Epidermal melanocyte (primary cell): ENCODE results near the gene POU2AF1.
"Not testable (repeated sequence)": the region's sequence is repeated elsewhere in the genome, so short reads cannot be mapped to it uniquely, and the experiment has no call there.

Source experiments
- DNase-seq: peaks from one replicate; pipeline ENCODE4 v3.0.0; 2011; ENCODE audit warnings: low spot score; ENCODE audit not compliant: insufficient read length

The POU2AF1 gene

DNA sequence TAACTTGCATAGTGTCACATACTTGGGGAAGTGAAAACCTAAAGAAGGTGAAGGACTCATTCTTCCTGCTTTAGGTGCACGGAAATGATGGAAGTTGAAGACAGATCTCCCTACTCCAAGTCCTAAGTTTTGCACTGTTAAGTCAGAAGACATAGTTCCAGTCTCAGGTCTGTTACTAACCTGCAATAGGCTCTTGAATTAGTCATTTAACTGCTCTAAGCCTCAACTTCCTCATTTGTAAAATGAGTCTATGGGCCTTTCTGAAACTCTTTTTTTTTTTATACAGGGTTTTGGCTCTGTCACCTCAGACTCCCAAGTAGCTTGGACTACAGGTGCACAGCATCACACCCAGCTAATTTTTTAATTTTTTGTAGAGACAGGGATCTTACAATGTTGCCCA is 30.8 kb upstream of the POU2AF1 start:
- no peak for DNase-seq

DNA sequence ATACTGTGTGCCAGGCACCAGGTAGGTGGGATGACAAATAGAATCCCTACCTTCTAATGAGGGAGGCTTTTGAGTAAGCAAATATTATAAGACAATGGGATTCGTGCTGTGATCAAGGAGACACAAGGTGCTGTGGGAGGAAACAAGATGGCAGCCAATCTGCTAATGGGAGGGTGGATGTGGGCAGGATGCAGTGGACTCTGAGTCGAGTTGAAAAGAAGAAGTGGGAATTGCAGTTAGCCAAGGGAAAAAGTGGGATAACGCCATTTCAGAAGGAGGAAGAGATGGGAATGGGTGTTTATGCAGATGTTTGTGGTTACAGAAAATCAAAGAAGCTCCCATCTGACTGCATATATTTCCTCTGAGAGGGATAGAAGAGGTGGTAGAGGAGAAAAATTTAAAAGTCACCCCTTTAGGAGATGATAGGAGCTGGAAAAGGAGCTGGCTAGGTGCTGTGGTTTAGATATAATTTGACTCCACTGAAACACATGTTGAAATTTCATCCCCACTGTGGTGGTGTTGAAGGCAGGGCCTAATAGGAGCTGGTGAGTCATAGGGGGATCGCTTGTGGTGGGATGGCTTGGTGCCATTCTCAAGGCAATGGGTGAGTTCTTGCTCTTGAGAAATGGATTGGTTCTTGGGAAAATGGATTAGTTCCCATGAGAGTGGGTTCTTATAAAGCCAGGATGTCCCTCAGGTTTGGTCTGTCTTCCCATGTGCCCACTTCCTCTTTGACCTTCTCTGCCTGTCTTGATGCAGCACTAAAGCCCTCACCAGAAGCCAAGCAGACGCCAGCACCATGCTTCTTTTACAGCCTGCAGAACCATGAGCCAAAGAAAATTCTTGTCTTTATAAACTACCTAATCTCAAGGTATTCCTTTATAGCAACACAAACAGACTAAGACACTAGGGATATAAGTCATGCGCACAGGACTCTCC is 30.0 kb upstream of the POU2AF1 start:
- DNase-seq: no peak

DNA sequence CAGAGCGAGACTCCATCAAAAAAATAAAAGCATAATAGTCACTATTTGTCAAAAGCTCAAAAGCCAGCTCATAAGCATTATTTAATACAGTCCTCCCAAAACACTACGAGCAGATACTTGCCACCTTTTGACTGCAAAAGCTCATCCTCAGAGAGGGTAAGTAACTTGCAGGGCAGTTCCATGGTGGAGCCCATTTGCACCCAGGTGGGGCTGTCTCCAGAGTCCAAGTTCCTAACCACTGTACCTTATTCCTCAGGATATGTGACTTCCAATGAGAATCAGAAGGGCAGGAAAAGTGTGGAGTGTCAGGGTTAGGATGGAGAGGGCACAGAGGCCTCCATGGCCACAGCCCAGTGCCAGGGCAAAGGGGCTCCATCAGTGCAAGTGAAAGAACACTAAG is 28.6 kb upstream of the POU2AF1 start:
- DNase-seq: no peak

DNA sequence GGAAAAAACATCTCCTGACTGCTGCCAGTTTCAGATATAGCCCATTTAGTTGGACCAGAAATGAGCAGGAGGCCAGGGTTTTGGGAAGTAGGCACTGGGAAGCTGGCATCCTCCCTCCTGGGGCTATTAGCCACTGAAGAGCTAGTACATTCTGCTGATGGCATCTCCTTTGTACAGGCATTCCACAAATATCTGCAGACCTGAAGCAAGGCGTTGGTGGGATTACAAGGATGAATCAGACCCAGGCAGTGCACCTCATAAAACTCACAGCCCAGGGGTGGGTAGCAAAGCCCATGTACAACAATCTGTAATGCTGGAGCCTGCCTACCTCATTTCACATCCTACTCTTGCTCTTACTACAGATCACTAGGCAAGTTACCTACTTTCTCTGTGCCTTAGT is 27.5 kb upstream of the POU2AF1 start:
- no peak for DNase-seq

DNA sequence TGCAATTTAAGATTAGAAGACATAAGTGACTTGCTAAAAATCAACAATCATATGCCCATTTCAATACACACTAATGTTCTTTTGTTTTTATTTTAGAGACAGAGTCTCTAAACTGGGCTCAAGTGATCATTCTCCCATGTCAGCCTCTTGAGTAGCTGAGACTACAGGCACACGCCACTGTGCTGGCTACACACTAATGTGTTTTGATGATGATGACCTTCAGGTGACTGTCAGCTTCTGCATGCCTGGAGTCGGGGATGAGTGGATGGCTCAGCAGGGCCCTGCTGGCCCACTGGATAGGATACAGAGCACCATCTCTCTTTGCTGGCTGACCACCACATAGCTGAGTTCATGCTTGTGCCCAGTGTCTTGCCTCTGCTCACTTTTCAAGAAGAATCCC is 27.0 kb upstream of the POU2AF1 start:
- DNase-seq: no peak

DNA sequence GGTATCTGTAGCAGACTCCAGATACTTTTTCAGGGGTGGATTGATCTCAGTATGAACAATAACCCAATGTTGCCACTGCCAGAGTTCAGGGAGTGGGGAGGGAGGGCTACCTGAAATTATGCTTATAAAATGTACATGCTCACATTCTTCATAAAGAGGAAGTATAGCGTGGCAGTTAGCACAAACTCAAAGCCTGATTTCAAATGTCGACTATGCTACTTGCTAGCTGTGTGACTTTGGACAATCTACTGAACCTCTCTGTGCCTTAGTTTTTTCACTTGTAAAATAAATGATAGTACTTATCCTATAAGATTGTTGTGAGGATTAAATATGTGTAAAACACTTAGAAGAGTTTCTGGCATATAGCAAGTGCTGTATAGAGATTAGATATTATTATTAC is 26.5 kb upstream of the POU2AF1 start:
- DNase-seq: no peak

DNA sequence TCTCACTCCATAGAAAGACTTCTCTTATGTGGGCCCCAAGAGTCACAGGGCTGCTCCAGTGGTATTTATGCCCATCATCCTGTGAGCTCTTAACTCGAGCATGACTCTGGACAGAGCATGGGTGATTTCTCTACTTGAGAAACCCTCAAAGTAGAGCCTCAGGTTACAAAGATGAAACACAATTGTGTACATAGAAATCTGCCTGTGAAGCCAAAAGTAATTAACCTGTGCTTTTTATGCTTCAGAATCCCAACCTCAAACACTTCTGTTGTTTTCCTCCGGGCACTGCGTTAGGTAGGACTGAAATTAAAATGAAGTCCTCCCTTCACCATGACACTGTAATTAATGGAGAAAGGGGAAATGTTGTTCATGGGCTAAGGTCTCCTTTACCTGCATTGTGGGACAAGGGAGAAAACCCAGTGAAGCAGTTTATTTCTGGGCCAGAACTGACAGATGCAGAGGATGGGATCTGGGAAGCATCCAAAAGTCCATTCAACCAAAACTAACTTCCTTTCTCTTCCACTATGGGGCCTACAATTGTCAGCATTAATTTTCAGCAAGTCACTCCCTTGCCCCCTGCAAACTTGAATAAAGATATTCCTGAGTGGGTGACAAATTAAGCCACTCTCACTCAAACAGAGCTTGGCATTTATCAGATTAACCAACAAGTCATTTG is 24.1 kb upstream of the POU2AF1 start:
- DNase-seq: no peak

DNA sequence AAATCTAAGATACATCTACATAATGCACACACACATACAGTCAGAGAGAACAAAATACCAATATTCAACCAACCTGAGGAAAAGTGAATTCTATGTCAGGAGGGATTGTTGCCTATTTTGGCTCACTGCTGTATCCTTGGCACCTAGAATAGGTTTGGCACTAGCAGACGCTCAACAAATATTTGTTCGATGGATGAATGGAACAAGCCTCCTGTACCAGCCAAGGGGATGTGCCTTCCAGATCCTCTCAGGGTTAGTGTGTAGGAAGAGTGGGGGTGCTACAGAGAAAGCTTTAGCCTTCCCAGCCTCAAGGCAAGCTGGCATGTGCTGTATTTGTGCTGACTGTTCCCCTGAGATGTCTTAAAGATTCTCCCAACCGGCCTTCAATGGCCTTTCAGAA is 23.3 kb upstream of the POU2AF1 start:
- no peak for DNase-seq

DNA sequence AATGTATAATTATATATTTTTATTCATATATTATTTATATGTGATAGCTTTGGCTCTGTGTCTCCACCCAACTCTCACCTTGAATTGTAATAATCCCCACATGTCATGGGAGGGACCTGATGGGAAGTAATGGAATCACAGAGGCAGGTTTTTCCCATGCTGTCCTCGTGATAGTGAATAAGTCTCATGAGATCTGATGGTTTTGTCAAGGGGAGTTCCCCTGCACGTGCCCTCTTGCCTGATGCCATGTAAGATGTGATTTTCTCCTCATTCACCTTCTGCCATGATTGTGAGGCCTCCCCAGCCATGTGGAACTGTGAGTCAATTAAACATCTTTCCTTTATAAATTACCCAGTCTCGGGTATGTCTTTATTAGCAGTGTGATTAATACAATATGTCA is 22.9 kb upstream of the POU2AF1 start:
- DNase-seq: not testable (repeated sequence)

DNA sequence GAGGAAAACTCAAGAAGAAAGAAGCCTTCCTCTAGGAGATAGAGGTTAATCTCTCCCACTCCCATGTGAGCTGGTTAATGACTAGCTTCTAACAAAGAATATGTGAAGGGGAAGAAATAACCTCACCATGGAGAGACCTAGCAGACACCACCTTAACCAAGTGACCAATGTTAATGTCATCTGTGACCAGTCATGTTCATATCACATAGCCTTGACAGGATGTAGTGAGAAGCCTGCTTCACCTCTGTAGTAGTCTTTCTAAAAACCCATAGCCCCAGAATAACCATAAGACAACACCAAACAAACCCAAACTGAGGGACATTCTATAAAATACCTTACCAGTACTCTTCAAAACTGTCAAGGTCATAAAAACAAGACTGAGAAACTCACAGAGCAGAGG is 21.5 kb upstream of the POU2AF1 start:
- no peak for DNase-seq

DNA sequence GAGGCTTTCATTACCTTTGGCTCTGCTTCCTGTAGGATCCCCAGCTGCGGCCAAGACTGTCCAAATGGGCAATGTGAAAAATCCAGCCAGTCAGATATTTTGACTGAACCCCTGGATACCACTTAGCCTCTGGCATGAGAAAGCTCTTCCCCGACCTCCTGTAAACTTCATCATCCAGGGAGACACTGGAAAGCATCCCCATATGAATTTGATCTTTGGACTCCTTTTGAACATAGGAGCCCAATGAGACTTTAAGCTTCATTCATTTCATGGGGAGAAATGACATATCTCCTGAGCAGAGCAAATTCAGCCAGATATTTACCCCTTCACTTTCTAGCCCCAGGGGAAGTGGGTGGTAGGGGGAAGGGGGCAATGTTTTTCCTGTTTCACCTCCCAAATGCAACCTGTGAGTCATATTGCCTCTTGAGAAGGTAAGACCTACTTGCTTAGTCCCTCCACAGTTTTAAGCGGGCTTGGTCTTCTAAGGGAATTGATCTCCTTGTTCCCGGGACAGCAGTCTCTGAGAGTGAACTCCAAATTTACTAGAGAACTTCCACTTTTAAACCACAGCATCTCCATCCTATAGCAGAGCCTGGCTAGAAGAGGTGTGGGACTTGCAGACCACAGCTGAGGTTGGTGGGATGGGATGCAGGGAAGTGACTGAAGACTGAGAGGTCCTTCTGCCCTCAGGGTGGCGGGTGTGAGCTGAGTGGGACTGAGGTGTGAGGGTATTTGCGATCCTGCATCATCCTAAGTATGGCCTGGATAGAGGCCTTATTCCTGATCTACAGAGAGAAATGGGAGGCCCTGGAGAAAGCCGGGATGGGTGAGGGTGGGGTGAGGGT is 20.3 kb upstream of the POU2AF1 start:
- DNase-seq: no peak

DNA sequence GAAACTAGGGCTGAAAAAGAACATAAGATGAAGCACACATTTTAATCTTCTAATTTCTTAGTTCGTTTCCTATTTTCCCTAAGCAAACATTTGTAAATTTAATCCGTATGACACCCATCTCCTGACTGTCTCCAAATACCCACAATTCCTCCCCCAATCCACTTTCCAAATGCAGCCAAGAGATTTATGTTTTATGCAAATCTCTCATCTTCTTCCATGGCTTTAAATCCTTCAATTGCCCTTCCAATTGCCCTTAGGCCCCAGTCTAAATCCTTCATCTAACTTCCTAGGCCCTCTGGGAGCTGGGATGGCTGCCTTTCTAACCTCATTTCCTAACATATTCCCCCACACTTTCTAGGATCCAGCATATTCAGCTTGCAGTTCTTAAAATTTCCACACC is 18.0 kb upstream of the POU2AF1 start:
- no peak for DNase-seq

DNA sequence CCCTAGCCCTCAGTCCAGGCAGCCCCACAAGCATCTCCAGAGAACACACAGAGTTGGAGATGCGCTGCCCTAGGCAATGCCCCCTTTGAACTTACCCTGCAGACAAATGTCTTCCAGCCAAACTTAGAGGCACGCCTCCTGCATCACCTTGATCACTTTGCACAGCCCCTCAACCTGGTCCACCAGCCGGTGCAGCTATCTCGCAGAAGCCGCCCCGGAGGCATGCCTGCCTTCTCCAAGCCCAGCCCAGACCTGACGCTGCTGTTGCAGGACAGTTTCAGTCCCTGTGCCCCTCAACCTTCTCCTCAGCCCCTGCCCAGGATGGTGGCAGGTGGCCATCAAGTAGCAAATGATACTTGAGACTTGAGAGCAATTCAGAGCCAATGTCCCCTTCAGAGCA is 16.7 kb upstream of the POU2AF1 start:
- no peak for DNase-seq

DNA sequence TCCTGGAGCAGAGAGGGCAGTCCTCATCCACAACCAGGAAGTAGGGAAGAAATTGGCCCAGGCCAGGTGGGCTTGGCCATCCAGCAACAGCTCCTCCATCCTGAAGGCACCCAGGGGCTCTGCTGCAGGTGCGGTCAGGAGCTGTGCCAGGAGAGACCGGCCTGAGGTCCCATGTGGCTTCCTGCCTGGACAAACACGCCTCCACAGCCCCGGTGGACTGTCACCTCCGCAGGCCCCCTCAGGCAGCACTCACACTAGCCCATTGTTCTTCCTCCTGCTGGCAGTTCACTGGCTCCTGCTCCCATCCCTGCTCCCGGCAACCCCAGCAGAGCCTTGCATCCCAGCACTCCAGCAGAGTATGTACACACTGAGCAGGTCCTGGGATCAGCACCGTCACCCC is 16.0 kb upstream of the POU2AF1 start:
- no peak for DNase-seq

DNA sequence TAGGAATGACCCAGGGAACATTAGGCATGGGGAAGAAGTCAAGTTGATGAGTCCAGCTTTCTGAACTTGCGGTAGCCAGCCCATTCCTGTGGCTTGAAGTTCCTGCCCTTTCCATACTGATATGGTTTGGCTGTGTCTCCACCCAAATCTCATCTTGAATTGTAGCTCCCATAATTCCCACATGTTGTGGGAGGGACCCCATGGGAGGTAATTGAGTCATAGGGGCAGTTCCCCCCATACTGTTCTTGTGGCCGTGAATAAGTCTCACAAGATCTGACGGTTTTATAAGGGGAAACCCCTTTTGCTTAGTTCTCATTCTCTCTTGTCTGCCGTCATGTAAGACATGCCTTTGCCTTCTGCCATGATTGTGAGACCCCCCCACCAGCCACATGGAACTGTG is 15.1 kb upstream of the POU2AF1 start:
- DNase-seq: not testable (repeated sequence)

DNA sequence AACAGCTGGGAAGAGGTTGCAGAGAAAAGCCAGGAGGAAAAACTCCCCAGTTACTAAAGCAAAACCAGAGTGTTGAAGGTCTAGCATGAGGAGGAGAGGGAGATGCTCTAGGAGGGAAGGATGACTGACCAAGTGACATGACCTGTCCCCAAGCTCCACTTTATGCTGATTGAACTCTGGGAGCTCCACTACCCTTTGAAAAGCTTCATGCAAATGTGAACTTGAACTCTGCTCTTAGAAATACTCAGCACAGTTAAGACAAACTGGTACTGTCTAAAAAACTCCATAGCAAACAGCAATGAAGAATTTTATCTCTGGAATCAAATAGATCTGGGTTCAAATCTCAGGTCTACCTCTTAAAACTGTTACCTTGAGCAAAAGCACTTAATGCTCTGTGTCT is 14.5 kb upstream of the POU2AF1 start:
- no peak for DNase-seq

DNA sequence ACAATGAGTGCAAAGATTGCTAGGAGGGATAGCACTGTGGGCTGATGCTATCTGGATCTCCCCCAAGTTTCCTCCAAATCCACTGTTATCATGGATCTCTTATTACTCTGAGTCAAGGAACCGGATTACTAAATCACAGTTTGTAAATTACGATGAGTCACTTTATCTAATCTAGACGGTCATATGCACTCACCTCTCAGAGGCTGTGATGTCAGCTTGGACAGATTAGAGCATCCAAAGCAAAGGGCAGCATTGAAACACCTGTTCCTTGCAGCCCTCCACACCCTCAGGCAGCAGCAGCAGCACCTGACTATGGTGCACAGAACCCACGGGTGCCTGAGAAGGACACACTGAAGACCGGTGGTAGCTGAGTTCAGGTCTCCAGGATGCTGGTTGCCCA is 14.0 kb upstream of the POU2AF1 start:
- DNase-seq: no peak

DNA sequence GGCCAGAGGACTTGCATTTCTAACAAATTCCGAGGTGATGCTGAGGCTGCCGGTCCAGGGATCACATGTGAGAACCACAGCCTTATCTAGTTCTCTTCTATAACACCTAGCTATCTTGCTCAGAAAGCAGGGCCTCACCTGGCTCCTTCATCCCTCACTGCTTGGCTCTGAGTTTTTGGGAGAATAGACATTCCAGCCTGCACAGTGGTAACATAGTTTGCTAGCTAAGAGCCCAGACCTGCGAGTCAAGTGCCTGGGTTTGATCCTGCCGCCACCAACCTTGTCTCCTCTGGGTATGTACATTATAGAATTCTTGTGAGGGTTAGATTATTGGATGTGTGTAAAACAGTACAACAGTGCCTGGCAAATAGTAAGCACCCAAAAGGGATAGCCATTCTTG is 13.5 kb upstream of the POU2AF1 start:
- DNase-seq: no peak

DNA sequence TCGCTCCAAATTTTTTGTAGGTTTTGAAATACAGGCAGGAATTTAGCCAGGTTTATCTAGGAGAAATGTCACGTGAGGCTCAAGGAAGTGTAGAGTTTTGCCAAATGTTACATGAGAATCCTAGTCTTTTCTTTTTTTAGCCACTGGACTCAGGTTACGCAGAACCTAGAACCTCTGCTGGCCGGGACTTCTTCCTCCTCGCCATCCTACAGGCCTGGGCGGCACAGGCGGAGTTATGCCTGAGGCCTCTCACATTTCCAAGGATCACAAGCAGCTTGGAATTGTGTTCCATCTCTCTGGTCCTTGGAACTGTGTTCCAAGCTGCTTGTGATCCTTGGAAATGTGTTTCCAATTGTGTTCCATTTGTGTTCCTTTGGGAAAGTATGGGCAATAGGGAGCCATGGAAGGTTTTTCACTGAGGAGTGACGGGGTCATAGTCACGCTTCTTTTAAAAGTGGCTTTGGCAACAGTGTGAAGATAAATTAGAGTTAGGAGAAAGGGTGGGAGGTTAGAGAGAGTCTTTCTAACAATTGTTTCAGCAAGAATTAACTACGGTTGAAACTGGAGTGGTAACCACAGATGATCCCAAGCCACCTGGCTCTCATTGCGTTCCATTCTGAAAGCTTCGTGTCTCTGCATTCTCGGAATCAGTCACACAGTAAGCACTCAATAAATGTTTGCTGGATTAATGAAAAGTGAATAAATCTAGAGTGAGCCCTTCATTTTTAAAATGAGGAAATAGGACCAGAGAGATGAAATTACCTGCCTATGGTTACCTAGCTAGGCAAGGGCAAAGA is 12.5 kb upstream of the POU2AF1 start:
- no peak for DNase-seq

DNA sequence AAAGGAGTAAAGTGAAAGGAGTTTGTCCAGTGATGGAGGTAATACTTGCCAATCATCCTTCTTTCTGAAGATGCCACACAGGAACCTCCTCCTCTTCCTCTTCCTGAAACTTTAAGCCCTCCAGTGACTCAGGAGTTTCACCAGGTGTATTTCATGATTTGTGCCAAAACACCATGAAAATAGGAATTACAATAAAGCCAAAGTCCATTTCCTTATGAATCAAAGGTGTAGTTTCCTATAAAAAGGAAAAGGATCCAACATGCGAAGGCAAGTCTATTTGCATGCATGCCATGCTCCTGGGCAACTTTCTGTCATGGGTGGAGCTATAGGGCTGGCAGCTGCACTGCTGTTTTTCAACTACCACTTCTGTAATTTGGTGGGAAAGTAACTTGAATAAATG is 9.8 kb upstream of the POU2AF1 start:
- no peak for DNase-seq

DNA sequence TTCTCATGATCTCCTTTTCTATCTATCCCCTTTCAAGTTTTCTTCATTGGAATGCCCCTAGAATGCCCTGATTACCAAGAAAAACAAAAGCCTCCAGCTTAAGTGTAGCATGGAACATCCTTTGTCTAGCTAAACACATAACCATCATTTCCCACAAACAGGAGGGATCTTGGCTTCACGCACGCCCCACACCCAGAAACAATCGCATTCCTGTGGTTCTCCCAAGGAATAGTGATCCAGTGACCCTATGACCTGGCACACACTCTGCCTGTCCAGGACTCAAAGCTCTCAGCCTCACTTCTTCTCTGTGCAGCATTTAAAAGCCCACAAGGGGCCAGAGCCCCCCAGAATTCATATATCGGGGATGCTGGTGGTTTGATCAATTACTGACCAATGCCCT is 9.3 kb upstream of the POU2AF1 start:
- no peak for DNase-seq
